HG03280 (cell line): ENCODE measurements around the gene ONECUT2.

Experiments
- ATAC-seq: cut with Tn5 transposase; IDR thresholded peaks from one replicate; pipeline ENCODE4 v1.9.1; 2021; ENCODE audit warnings: mild to moderate bottlenecking, moderate library complexity; ENCODE audit not compliant: unreplicated experiment

Gene ONECUT2

DNA sequence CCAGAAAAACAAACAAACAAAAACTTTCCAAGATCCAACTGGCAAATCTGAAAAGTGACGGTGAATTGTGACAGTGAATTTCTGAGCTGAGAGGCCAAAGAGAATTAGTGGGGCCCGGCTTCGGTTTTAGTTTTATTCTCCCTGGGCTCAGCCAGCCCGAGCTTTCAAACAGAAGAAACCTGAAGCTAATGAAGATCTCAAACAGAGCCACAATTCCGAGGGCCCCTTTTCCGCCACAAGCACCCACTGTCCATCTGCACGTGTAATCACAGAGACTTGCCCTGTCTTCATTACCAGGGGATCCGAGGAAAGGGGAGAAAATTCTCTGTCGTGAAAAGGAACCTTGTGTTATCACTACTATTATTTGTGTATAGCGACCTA is 4.2 kb upstream of the ONECUT2 start:
- no peak for ATAC-seq

DNA sequence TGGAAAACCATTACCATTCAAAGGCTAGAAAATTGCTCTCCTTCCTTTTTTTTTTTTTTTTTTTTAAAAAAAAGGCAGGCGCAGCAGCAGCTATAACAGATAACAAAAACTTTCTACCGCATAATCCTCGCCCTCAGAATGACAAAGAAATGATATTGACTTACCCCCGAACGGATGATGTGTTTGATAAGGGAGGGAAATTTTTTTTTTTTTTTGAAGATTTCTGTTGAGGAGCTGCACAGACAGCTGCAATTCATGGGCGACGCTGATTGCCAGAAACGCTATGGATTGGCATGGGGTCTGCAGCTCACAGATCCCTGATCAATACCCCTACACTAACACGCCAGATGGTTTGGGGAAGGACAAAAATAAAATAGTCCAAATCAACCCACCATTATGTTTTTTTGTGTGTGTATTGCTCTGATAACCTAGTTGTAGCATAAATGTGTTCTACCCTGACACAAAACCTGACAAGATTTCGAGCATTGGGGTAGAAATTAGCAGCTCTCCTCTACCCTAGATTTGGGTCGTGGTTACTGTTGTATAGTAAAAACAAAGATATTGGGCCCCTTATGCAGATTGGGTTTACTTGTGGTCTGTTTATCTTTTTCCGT is 3.6 kb upstream of the ONECUT2 start:
- ATAC-seq, result no peak

DNA sequence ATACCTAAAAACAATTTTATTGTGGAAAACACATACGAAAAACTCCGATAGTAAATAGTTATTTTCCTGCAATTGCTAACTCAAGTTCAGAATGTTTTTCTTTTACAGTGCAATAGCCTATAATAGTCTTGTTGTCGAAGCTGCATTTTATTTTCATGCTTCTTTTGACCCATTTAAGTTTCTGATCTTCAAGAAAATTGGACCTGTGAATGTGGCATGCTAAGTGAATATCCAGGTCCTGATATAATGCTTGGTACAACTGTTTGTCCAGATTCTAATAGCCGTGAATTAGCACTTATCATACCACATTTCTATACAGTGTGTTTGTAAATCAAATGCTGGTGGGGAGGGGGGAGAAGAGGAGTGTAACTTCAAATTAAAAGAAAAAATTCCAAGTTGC is 3.0 kb upstream of the ONECUT2 start:
- ATAC-seq, result no peak

DNA sequence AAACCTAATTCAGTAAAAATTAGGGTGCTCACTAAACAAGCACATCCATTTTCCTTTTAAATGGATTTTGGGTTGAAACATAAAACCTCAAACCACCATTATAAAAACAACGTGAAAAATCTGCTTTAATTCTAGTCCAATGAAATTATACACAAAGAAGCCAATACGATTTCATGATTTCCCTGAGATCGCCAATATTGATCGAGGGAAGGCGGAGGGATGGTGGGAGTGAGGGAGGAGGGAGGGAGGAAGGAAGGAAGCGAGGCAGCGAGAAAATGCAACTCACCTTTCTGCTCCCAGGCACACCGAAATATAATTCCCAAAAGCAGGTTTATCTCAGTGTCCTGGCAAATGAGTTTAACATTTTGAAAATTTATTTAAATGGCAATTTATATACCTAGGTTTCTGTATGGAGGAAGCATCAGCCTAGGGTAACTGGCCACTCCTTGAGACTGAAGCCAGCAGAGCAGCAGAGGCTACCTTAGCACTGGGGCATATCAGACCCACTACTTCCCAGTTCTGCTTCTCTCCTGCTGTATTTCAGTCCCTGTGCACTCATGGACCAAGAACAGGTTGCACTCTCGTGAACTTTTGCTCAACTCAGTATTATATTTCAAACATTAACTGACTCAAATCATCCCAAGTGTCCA is 2.3 kb upstream of the ONECUT2 start:
- no peak for ATAC-seq

DNA sequence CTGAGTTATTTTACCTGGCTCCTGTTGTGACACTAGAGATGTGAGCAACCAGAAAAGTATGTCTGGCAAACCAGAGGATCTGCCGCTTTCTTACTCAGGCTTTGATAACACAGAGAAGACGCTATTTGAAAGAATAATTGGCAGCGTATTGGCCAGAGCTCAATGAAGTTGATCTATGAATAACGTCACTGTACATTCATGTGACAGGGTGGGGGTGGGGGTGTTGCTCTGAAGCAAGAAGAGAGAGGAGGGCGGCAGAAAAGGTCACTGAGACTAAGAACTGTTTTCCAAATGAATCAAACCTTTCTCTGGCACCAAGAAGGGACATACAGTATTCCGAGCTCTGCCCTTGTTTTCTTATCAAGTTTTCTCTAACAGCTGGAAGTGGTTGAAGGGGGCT is 1.7 kb upstream of the ONECUT2 start:
- no peak for ATAC-seq

DNA sequence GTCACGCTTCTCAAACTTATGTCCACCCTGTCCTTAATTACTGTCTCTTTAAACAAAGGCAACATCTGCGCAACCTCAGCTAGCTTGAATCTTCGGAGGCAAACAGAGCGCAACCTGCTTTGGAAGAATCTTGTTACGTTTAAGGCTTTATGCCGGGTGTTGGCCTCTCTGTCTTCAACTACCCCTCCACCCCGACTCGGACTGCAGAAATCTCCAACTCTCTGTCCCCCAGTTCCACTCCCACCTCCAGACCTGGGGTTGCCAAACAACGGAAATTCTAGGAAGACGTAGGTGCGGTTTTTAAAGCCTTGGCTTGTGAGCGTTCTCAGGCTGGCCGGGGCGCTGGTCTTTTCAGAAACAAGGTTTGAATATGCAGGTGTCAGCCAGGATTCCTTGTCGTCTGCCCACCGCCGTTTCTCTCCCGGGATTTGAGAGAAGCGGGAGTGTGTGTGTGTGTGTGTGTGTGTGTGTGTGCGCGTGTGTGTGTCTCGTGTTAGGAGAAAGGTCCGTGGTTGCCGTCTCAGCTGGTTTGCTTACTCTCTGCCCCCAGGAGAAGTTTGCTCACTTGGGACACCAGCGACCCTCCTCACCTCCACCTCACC is 1.1 kb upstream of the ONECUT2 start:
- ATAC-seq, result no peak

DNA sequence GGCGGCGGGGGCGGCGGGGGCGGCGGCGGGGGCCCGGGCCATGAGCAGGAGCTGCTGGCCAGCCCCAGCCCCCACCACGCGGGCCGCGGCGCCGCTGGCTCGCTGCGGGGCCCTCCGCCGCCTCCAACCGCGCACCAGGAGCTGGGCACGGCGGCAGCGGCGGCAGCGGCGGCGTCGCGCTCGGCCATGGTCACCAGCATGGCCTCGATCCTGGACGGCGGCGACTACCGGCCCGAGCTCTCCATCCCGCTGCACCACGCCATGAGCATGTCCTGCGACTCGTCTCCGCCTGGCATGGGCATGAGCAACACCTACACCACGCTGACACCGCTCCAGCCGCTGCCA is 644 bp downstream of the ONECUT2 start:
- ATAC-seq, result no peak

DNA sequence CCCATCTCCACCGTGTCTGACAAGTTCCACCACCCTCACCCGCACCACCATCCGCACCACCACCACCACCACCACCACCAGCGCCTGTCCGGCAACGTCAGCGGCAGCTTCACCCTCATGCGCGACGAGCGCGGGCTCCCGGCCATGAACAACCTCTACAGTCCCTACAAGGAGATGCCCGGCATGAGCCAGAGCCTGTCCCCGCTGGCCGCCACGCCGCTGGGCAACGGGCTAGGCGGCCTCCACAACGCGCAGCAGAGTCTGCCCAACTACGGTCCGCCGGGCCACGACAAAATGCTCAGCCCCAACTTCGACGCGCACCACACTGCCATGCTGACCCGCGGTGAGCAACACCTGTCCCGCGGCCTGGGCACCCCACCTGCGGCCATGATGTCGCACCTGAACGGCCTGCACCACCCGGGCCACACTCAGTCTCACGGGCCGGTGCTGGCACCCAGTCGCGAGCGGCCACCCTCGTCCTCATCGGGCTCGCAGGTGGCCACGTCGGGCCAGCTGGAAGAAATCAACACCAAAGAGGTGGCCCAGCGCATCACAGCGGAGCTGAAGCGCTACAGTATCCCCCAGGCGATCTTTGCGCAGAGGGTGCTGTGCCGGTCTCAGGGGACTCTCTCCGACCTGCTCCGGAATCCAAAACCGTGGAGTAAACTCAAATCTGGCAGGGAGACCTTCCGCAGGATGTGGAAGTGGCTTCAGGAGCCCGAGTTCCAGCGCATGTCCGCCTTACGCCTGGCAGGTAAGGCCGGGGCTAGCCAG is 1.2 kb downstream of the ONECUT2 start:
- no peak for ATAC-seq

DNA sequence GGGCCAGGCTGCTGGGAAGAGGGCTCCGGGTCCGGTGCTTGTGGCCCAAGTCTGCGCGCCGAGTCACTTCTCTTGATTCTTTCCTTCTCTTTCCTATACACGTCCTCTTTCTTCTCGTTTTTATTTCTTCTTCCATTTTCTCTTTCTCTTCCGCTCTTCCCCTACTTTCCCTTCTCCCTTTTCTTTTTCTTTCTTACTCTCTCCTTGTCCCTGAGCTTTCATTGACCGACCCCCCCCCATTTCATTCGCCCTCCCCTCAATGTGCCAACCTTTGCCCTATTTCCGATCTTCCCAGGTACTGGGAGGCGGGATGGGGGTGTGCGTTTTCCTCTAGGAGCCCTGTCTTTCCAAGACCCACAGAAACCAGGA is 1.8 kb downstream of the ONECUT2 start:
- ATAC-seq, result no peak

DNA sequence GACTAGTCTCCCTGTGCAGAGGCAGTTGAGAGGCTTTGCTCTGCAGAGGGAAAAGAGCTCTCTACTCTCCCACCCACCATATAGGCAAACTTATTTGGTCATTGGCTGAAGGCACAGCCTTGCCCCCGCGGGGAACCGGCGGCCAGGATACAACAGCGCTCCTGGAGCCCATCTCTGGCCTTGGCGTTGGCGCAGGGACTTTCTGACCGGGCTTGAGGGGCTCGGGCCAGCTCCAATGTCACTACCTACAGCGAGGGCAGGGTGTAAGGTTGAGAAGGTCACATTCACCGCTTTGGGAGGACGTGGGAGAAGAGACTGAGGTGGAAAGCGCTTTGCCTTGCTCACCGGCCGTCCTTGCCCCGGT is 2.2 kb downstream of the ONECUT2 start:
- ATAC-seq, result no peak

DNA sequence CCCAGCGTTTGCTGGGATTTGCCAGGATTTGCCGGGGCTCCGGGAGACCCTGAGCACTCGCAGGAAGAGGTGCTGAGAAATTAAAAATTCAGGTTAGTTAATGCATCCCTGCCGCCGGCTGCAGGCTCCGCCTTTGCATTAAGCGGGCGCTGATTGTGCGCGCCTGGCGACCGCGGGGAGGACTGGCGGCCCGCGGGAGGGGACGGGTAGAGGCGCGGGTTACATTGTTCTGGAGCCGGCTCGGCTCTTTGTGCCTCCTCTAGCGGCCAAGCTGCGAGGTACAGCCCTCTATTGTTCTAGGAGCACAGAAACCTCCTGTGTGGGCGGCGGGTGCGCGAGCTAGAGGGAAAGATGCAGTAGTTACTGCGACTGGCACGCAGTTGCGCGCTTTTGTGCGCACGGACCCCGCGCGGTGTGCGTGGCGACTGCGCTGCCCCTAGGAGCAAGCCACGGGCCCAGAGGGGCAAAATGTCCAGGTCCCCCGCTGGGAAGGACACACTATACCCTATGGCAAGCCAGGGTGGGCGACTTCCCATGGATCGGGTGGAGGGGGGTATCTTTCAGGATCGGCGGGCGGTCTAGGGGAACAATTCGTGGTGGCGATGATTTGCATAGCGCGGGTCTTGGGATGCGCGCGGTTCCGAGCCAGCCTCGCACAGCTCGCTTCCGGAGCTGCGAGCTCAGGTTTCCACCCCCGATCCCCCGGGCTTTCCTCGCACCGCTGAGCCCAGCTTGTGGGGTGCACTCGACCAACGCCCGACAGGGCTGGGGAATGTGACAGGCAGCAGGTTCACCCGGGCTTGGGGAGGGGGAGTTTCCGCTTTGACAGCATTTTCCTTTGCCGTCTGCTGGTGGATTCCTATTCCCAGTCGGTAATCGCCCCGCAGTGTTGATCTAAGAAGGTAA is 2.8 kb downstream of the ONECUT2 start:
- ATAC-seq, result no peak

DNA sequence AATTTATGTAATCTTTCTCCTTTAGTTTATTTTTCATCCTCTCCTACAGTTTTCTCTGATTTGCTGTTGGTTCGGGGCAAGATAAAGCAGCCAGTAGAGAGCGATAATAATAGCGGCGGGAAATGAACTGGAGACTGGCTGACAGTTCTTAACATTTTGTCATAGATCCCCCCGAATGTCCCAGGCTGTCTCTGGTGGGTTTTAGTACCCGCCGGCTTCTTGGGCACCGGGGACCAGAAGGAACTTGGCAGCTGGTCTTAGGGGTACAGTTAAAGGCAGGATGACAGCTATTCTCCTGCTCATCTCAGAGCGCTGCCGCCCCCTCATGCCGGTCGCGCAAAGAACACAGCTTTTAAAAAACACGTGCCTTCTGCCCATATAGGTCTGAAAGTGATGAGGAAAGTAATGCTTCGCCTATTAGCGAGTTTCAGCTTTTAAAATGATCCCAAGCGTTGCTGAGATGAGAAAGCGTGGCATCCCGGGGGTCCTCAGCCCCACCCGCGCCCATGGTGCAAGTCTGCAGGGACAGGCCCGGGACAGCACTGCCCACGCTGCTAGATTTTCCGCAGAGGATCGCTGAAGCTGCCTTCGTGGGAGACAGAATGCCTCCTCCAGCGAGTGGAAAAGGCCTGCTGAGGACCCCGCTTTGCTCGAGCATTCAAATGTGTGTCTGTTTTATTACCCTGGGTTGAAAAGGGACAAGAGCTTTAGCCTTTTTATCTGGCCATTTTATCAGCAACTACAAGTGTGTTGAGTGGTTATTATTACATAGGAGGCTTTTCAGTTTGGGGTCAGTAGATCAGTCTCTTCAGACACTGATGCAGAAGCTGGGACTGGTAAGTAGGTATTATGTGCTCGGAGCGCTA is 3.8 kb downstream of the ONECUT2 start:
- no peak for ATAC-seq

DNA sequence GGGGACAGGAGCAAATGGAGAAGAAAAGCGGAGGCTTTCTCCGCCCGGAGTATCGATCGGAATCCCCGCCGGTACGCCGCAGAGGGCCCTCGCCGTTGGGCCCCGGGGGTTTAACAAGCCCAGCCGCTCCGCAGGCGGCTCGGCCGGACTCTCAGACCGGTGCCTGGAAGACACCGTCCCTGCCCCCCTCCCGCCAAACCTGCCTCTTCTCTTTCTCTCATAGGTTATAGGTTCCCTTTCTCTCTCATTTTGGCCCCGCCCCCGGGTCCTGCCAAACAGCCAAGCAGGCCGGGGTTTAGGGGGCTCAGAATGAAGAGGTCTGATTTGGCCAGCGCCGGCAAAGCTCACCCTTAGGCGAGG is 4.4 kb downstream of the ONECUT2 start:
- ATAC-seq, result no peak

DNA sequence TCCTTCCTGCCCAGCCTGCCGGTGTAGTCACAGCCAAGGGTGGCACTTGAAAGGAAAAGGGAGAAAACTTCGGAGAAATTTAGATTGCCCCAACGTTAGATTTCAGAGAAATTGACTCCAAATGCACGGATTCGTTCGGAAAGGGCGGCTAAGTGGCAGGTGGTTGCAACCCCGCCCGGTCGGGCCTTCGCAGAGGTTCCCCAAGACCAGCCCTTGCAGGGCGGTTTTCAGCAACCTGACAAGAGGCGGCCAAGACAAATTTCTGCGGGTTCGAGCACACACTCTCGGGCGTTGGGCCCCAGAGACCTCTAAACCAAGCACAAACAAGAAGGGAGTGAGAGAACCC is 4.8 kb downstream of the ONECUT2 start:
- ATAC-seq, result no peak

DNA sequence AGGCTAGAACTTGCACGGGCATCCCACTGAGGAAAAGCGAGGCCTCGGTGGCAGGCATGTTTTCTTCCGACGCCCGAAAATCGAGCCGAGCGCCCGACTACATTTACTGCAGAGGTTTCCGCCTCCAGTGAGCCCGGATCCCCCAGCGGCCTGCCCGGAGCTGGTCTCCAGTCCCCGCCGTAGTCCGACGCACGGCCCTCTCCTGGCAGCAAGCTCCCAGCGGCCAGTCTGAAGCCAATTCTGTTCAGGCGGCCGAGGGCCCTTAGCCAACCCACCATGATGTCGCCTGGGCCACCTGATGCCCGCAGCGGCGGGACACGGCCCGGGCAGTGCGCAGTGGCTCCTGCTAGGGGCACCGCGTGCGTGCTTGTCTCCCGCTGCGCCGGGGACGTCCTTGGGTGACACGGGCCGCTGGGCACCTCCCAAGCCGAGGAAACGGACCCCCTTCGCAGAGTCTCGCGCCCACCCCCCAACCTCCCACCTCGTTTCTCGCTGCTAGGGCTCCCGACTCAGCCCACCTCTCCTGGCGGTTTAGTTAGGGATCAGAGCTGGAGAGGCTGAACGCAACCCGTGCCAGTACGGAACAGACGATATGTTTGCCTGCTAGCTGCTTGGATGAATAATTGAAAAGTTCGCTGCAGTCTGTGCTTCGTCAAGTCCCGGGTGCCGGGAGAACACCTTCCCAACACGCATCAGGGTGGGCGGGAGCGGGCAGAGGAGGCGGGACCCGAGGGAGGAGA is 5.3 kb downstream of the ONECUT2 start:
- no peak for ATAC-seq

DNA sequence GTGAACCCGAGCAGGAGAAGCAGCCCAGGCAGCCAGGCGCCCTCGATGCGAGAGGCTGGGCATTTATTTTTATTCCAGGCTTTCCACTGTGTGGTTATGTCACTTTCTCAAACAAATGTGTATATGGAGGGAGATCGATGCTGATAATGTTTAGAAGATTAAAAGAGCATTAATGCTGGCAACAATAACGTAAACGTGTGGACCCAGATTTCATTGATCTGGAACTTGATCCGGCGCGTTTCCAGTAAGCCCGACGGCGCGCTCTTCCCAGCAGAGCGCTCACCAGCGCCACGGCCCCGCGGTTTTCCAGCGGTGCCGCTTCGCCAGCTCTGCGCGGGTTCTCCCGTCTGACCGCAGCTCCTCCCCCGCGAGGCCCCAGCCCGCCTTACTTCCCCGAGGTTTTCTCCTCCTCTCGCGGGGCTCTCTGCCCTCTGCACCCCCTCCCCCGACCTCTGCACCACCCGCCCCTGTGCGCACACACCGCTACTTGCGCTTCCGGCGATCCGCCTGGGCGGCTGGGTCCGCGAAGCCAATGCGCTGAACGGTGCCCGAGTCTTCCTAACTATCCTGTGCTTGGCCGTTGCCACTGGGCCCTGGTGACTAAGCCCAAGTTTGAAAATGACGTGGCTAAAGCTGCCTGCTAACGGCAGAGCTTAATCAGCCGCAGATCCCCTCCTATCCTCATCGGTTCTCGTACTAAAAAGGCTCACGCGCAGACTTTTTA is 6.1 kb downstream of the ONECUT2 start:
- no peak for ATAC-seq

DNA sequence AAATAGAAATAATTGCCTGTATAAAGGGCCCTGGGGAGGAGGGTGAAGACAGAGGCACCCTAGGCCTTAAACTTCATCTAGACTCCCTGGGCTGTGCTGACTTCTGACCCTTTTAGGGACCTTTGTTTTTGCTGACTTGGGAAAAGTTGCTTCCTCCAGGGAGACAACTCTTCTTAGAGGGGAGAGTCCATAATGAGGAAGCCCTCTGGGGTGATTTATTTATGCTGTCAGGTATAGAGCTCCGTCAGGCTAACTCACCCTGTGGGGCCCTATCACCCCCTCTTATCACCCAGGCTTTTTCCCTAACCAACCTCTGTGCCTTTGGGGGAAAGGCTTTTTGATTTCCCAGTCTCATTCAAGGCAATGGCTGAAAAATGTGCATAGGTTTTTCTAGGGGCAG is 8.1 kb downstream of the ONECUT2 start:
- ATAC-seq, result no peak

DNA sequence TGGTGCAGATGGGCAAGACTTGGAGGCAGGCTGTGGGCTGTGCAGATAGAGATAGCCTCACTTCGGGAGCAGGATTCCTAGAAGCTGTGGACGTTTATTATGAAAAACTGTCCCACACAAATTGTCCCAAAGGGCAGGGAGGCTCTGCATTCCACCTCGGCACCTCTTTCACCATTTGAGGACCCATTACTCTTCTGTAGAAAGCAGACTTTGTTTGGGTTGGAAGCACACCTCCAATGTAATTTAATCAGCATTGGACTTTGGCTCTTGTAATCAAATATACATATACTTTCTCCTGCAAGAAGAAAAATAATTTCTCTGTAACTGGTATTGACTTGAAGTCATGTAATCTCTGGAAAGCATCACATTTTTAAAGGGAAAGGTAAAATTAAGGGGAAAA is 8.5 kb downstream of the ONECUT2 start:
- ATAC-seq, result no peak

DNA sequence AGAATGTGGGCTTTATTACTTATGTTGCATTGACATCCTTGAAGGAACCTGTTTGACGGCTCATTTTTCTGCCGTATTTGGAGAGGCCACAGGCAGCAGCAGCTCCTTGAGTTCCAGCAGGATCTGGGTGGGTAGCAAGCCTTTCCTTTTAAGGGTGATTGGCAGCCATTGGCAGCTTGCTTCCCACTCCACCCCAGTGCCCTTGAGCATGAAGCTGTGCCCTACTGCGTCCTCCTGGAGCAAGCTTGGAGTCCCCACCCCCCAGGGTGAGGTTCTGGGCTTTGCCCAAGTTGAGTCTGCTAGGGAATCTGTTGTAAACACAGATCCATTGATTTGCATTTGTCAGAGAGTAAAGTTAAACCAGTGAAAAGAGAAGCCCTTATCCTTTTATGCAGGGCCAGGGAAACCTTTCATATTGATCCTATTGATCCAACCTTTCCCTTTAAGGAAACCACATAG is 9.2 kb downstream of the ONECUT2 start:
- no peak for ATAC-seq
